ENCODE results near the gene PTPRT.

GRCh38 chr20:42191140-42191860 lies 998.4 kb downstream of the PTPRT start:
- TF ChIP-seq CTCF (conservative IDR thresholded peaks at IDR 0.05 in 1 of 2, IDR thresholded peaks at IDR 0.05 in 1 of 2; ENCODE audit: low read depth in 1 of 2, low read length in 2 of 2) = no peak
- no peak for TF ChIP-seq EZH2 (IDR thresholded peaks at IDR 0.05; ENCODE audit: low read length, missing control alignments)
